Measurements from ENCODE around the gene NOC2L.
"Not testable (repeated sequence)": the region's sequence is repeated elsewhere in the genome, so short reads cannot be mapped to it uniquely, and the experiment has no call there.

The NOC2L gene

GRCh38 chr1:904310-904950 lies 54.6 kb downstream of the NOC2L start:
- peak; percentile 93 for DNase-seq (ENCODE audit: low spot score)

- peak; percentile 49 for DNase-seq (ENCODE audit: low spot score)
Measured at GRCh38 chr1:903721-904271, 55.3 kb downstream of the NOC2L start.

- no peak for DNase-seq (ENCODE audit: low spot score)
Measured at GRCh38 chr1:903305-903704, 55.8 kb downstream of the NOC2L start.

GRCh38 chr1:902802-903201 lies 56.3 kb downstream of the NOC2L start:
- DNase-seq (ENCODE audit: low spot score), result peak; percentile 42

GRCh38 chr1:901108-901859 lies 57.8 kb downstream of the NOC2L start:
- no peak for DNase-seq (ENCODE audit: low spot score)

- DNase-seq (ENCODE audit: low spot score), result no peak
Measured at GRCh38 chr1:899636-900317, 59.3 kb downstream of the NOC2L start.

- not testable (repeated sequence) for DNase-seq (ENCODE audit: low spot score)
Measured at GRCh38 chr1:897951-898350, 61.1 kb downstream of the NOC2L start.

GRCh38 chr1:897226-897625 lies 61.8 kb downstream of the NOC2L start:
- DNase-seq (ENCODE audit: low spot score), result no peak
